K562 (cell line): ENCODE measurements around the gene KLF1. TPM values are rescaled to one million over a fixed set of nuclear protein-coding genes. Genes with fewer than 3 reads are reported as not detected.
A peak's percentile ranks its signal among the peaks of the same experiment; 100 is the strongest.

Experiments
- BRD4 ChIP-seq: fragments of 200-600 bp; sonication (generic); IDR thresholded peaks from 2 replicates; pipeline ENCODE4 v1.6.1; 2017; ENCODE audit warnings: inconsistent platforms
- CBFA2T3 ChIP-seq: fragments of 450-650 bp; IDR thresholded peaks from 2 replicates; pipeline ENCODE4 v1.6.1; 2017
- CREM ChIP-seq: IDR thresholded peaks from 2 replicates; pipeline ENCODE4 v1.6.1; 2014; ENCODE audit warnings: antibody characterized with exemption, low read depth
- FOXA1 ChIP-seq: fragments of 450-650 bp; IDR thresholded peaks from 2 replicates; pipeline ENCODE4 v1.6.1; 2016; ENCODE audit warnings: mild to moderate bottlenecking, borderline replicate concordance
- HDAC8 ChIP-seq: fragments of 450-650 bp; IDR thresholded peaks from 2 replicates; pipeline ENCODE4 v1.6.1; 2016; ENCODE audit warnings: mild to moderate bottlenecking, missing genetic modification characterization, moderate library complexity, missing compliant biosample characterization
- HOXB6 ChIP-seq: fragments of 250-450 bp; sonication (Bioruptor Pico); IDR thresholded peaks from 2 replicates; pipeline ENCODE4 v1.5.1; 2022; ENCODE audit warnings: mild to moderate bottlenecking, borderline replicate concordance
- L3MBTL2 ChIP-seq: fragments of 450-650 bp; IDR thresholded peaks from 2 replicates; pipeline ENCODE4 v1.6.1; 2016; ENCODE audit warnings: mild to moderate bottlenecking, moderate library complexity
- MAFF ChIP-seq: IDR thresholded peaks from 2 replicates; pipeline ENCODE4 v1.6.1; 2012; ENCODE audit warnings: low read length, improper control_type of control experiment
- MAFK ChIP-seq: IDR thresholded peaks from 2 replicates; pipeline ENCODE4 v1.6.1; 2011; ENCODE audit warnings: low read length, improper control_type of control experiment
- MXD1 ChIP-seq: fragments of 250-450 bp; sonication (Bioruptor Pico); IDR thresholded peaks from 2 replicates; pipeline ENCODE4 v1.8.0; 2021; ENCODE audit warnings: borderline replicate concordance, mild to moderate bottlenecking, moderate library complexity; ENCODE audit not compliant: poor library complexity, severe bottlenecking
- NCOA6 ChIP-seq: fragments of 450-650 bp; IDR thresholded peaks from 2 replicates; pipeline ENCODE4 v1.6.1; 2017; ENCODE audit warnings: mild to moderate bottlenecking
- NFE2 ChIP-seq: IDR thresholded peaks from 2 replicates; pipeline ENCODE4 v1.6.1; 2014; ENCODE audit warnings: antibody characterized with exemption, low read depth
- NR2F6 ChIP-seq: fragments of 450-650 bp; formaldehyde crosslinking; IDR thresholded peaks from 2 replicates; pipeline ENCODE4 v1.4.0; 2020; ENCODE audit warnings: mild to moderate bottlenecking
- PHF21A ChIP-seq: fragments of 450-650 bp; IDR thresholded peaks from 2 replicates; pipeline ENCODE4 v1.6.1; 2017; ENCODE audit warnings: low read depth, borderline replicate concordance
- RFX1 ChIP-seq: fragments of 450-650 bp; IDR thresholded peaks from 2 replicates; pipeline ENCODE4 v1.6.1; 2016; ENCODE audit warnings: mild to moderate bottlenecking, moderate library complexity
- SIX5 ChIP-seq, 2 experiments: IDR thresholded peaks; 2 replicates each; pipeline ENCODE4 v1.6.1; 2011; ENCODE audit warnings: low read length in 2 of 2, borderline replicate concordance in 1 of 2, low read depth in 1 of 2, mild to moderate bottlenecking in 1 of 2, moderate library complexity in 1 of 2; ENCODE audit not compliant: insufficient read depth in 1 of 2
- SRSF7 ChIP-seq: fragments of 200-400 bp; formaldehyde crosslinking; optimal IDR thresholded peaks from 2 replicates; pipeline ENCODE3; 2017; ENCODE audit warnings: mild to moderate bottlenecking, low read depth, low read length
- TAF7 ChIP-seq: fragments of 450-650 bp; IDR thresholded peaks from 2 replicates; pipeline ENCODE4 v1.6.1; 2016; ENCODE audit warnings: missing genetic modification characterization, missing compliant biosample characterization
- WHSC1 ChIP-seq: IDR thresholded peaks from one replicate; pipeline ENCODE4 v1.6.1; 2012; ENCODE audit warnings: low read length, control low read depth, inconsistent platforms
- ZBTB40 ChIP-seq, 2 experiments: fragments of 450-650 bp in 1 of 2; sonication (generic) in 1 of 2; formaldehyde crosslinking in 1 of 2; IDR thresholded peaks; 2 replicates each; pipeline versions ENCODE4 v1.7.1 to v1.9.0; 2016 to 2022; ENCODE audit warnings: inconsistent platforms in 1 of 2, mild to moderate bottlenecking in 1 of 2, missing genetic modification reagents in 1 of 2
- ZNF316 ChIP-seq: fragments of 450-650 bp; IDR thresholded peaks from 2 replicates; pipeline ENCODE4 v1.6.1; 2016
- ZNF324 ChIP-seq: fragments of 250-450 bp; sonication (Bioruptor Pico); IDR thresholded peaks from 2 replicates; pipeline ENCODE4 v1.4.0; 2020; ENCODE audit warnings: mild to moderate bottlenecking
- ZNF57 ChIP-seq: fragments of 450-650 bp; formaldehyde crosslinking; IDR thresholded peaks from 2 replicates; pipeline ENCODE4 v1.4.0; 2020; ENCODE audit warnings: mild to moderate bottlenecking, moderate library complexity
- ZNF77 ChIP-seq: fragments of 250-450 bp; sonication (Bioruptor Pico); IDR thresholded peaks from 2 replicates; pipeline ENCODE4 v1.5.0; 2020
- ZNF780A ChIP-seq: fragments of 250-450 bp; sonication (Bioruptor Pico); IDR thresholded peaks from 2 replicates; pipeline ENCODE4 v1.5.0; 2021; ENCODE audit warnings: mild to moderate bottlenecking
- polyA plus RNA-seq, 8 experiments: library from polyadenylated mRNA; depleted of rRNA in 4 of 8; stranded (reverse) in 5 of 8; unstranded in 3 of 8; fragments of >200 nt; fragmentation: Nextera tagmentation in 2 of 8; fragmentation: Illumina TruSeq in 1 of 8; extraction: Ambion mirVana in 2 of 8; extraction: Trizol in 1 of 8; gene quantifications; 2 replicates each; pipeline versions ENCODE4 v1.2.1 to v1.2.3, GENCODE V29; 2011 to 2014; ENCODE audit warnings: inconsistent platforms in 1 of 8, missing spikeins in 1 of 8
- total RNA-seq, 7 experiments: library from RNA; depleted of rRNA in 6 of 7; stranded (reverse); fragments of >200 nt in 6 of 7; fragmentation: Illumina TruSeq in 2 of 7; extraction: Trizol in 2 of 7; gene quantifications; 2 replicates each; pipeline versions ENCODE4 v1.2.1 to v1.2.3, GENCODE V29; 2011 to 2021; ENCODE audit warnings: low replicate concordance in 1 of 7

Gene KLF1
- total and polyA plus RNA-seq, 9 of the 15 experiments (the other 6 are each of a cell fraction or from before 2014, with no cell fraction given) = 8.4 to 163 (median 47.3) TPM

GRCh38 chr19:12922959-12923358 is 36.0 kb upstream of the KLF1 start (continued):
- TF ChIP-seq ZNF316 = peak; percentile 85
- TF ChIP-seq PHF21A = no peak
- no peak for TF ChIP-seq L3MBTL2
- TF ChIP-seq ZNF77 (CRISPR knock-in tag) = no peak
- TF ChIP-seq HDAC8 (tag) = no peak
- no peak for TF ChIP-seq SRSF7
- no peak for TF ChIP-seq ZNF780A (CRISPR knock-in tag)
- no peak for TF ChIP-seq SIX5 (IDR thresholded peaks at IDR 0.05; ENCODE audit: borderline replicate concordance in 1 of 2, insufficient read depth in 1 of 2, low read depth in 1 of 2, low read length in 2 of 2)
- TF ChIP-seq HOXB6 (CRISPR knock-in tag) = no peak
- TF ChIP-seq NCOA6 = no peak
- no peak for TF ChIP-seq NR2F6 (CRISPR knock-in tag)
- no peak for TF ChIP-seq RFX1
- TF ChIP-seq TAF7 = no peak
- no peak for TF ChIP-seq CBFA2T3
- TF ChIP-seq ZBTB40 (IDR thresholded peaks at IDR 0.05) = no peak
- no peak for TF ChIP-seq ZBTB40 (CRISPR knock-in tag; IDR thresholded peaks at IDR 0.05)
- TF ChIP-seq MXD1 (CRISPR knock-in tag) = no peak
- peak; percentile 54; the same call in 1 of the 2 replicates for TF ChIP-seq MAFF
- TF ChIP-seq BRD4 = no peak
- no peak for TF ChIP-seq WHSC1
- no peak for TF ChIP-seq CREM
- no peak for TF ChIP-seq NFE2
- no peak for TF ChIP-seq ZNF57 (CRISPR knock-in tag)
- peak; percentile 47; the same call in 1 of the 2 replicates for TF ChIP-seq MAFK
- no peak for TF ChIP-seq ZNF324
- no peak for TF ChIP-seq FOXA1
